Islet precursor cell (in vitro differentiated cells): ENCODE data around the gene SULF2.

ENCODE experiments used
- DNase-seq: peaks from one replicate; pipeline ENCODE4 v3.0.0-alpha.2; 2018

Gene SULF2

DNA sequence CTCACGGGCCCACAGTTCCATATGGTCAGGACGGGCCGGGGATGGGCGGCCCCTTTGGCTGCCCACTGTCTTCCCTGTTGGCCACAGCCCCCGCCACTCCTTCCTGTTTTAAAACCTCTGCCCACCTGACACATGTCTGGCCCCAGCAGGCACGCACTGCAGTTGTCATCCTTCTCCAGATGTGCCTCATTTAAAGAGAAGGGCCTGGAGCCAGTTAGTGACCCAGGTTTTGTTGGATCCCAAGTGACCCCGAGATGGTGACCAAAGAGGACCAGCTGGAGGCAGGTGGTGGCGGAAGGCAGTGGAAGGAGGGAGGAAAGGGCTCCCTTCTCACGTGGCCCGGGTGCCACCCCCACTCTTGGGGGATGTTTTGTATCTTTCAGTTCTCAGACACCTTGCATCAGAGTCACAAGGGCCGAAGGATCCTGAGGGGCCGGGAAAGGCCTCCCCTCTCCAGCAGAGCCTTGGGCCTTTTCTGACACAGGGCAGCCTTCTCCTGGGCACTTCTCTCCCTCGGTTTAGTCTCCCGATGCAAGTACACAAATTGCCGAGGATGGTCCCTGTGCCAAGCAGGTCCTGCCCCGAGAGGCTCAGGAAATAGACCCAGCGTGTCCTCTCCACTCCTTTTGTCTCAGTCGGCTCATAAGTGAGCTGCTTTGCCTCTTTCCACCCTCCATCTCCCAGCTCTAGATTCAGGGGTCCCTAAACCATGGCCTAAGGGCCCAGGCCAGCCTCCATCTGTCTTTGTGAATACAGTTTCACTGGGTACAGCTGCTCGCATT lies 117.6 kb downstream of the SULF2 start:
- DNase-seq = no peak

DNA sequence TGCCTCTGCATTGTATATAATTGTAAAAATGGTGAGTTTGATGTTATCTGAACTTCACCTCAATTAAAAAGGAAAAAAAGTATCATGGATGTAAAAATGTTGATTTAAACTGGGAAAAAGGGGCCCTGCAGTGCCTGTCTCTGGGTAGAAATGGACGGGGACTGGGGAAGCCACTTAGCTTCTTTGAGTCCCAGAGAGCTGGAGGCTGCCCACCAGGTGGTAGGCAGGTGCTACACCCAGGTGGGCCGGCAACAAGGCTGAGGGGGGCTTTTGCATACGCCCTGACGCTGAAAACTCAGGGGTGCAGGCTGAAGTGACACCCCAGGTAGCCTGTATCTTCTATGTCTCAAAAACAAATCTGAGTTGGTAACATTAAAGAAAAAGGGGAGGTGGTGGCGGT lies 118.2 kb downstream of the SULF2 start:
- DNase-seq = no peak

DNA sequence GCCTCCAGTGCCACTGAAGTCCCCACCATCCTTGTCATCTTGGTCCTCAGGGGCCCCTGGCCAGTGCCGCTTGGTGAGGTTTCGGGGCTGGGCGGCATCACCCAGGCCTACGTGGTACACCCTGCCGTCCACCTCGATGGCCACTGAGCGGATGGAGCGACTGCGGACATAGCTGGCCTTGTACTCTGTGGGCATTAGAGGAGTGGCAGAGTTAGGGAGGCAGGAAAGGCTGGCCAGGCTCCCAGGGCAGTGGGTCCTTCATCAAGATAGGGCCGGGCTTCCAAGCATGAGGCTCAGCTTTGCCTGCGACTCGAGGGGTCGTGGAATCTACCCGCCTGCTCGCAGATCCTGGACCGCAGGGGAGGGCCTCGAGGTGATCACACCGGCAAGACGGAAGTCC lies 119.0 kb downstream of the SULF2 start:
- DNase-seq = no peak

- peak; percentile 90 for DNase-seq
Observed at GRCh38 chr20:47665221-47665991, 119.9 kb downstream of the SULF2 start.

- no peak for DNase-seq
Observed at GRCh38 chr20:47664744-47665143, 120.5 kb downstream of the SULF2 start.

DNA sequence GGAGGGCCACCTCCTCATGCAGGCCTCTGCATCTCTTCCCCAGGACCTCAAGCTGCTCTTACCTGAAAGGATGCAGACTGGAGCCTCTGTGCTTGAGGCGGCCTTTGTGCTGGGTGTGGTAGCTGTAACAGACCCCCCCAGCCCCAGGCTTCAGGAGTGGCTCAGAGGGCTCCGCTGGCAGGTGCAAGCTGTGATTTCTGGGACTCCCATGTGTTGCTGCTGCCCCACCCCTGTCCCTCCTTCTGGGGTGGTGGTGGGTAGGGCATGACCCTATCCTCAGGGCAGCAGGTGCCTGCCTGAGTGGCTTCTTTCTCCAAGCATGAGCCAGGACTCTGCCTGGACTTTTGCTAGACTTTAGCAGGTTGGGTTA lies 121.2 kb downstream of the SULF2 start:
- DNase-seq = no peak

GRCh38 chr20:47663354-47664067 lies 121.8 kb downstream of the SULF2 start:
- DNase-seq = peak; percentile 95

GRCh38 chr20:47662483-47663353 lies 122.6 kb downstream of the SULF2 start:
- DNase-seq = no peak

GRCh38 chr20:47661714-47662113 lies 123.6 kb downstream of the SULF2 start:
- DNase-seq = no peak

DNA sequence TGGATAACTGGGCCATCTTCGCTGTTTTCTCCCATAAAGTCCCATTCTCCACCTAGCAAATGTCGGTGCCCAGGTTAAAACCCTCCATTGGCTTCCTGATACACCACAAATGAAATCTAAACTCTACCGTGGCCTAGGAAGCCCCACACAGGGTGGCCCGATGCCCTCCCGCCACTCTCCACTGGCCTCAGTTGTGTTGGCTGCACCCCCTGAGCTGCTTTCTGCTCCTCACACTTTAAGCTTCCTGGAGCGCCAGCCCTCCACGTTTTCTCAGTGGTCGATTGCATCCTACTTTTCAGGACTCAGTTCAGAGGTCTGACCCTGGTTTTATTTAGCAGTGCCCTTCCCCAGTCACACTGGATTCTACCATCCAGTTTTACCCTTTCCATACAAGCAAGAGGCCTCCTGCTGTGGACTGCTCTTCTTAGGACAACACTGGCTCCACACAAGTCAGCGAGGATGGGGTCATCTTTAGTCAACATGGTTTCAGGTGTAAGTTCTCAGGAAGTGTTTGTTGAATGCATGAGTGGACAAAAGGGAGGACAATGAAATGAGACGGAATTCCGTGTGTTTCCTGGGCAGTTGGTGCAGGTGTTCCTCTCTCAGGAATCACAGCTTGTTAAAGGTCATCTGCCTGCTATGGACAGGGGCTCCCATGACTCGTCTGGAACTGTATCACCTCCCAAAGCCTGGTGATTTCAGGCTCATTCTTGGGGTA lies 124.1 kb downstream of the SULF2 start:
- no peak for DNase-seq

DNA sequence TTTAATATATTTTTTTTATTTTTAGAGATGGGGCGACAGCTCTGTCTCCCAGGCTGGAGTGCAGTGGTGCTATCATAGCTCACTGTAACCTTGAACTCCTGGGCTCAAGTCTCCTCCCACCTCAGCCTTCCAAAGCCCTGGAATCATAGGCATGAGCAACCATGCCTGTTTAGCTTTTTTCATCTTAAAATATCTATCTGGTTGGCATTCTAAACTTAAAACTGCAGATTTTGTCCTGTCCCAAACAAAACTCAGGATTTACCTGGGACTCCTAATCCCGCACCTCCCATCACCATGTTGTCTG lies 124.7 kb downstream of the SULF2 start:
- no peak for DNase-seq

GRCh38 chr20:47659904-47660601 lies 125.2 kb downstream of the SULF2 start:
- no peak for DNase-seq

DNA sequence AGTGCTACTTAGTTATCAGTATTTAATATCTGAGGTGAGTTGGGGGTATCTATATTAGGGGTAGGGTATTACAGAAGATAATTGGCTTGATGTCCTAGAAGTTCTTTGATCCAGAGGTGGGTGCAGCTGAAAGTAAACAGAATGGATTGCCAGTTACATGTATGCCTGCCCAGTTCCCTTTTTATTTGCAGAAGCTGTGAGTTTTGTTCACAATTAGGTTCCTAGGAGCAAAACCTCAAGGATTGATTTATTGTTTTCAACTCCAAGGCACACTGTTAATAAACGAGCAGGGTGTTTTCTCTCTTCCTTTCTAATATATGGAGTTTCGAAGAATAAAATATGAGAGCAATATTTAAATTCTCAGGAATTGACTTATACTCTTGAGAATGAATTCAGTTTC lies 129.0 kb downstream of the SULF2 start:
- no peak for DNase-seq

DNA sequence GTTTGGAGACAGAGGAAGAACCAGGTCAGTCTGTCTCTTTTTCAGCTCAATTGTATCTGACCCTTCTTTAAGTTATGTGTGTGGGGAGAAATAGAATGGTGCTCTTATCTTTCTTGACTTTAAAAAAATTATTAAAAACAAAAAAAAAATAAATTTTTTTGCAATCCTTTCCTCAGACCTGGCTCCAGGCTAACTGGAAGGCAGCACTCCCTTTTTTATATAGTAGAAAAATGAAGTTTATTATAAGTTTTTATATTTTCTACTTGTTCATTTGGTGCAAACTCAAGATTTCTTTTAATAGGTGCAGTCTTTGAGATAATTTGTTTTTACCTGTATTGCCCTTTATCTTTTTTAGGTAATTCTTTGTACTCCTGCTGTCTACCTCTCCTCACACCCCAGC lies 129.6 kb downstream of the SULF2 start:
- no peak for DNase-seq

GRCh38 chr20:47654370-47654769 lies 130.9 kb downstream of the SULF2 start:
- DNase-seq = no peak

GRCh38 chr20:47653869-47654268 lies 131.4 kb downstream of the SULF2 start:
- no peak for DNase-seq

- no peak for DNase-seq
Observed at GRCh38 chr20:47652794-47653193, 132.5 kb downstream of the SULF2 start.

DNA sequence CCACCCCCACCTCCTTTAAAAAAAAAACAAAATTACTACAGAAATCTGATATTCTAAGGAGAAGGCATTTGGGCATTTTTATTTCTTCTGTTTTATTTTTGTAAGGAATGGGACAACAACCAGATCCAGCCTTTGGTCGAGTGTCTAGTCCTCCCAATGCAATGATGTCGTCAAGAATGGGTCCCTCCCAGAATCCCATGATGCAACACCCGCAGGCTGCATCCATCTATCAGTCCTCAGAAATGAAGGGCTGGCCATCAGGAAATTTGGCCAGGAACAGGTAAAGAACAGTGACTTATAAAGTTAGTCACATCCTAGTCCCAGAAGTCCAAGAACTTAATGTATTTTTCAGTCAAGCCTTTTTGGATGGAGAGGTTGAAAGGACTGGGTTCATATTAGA lies 133.0 kb downstream of the SULF2 start:
- DNase-seq = no peak

DNA sequence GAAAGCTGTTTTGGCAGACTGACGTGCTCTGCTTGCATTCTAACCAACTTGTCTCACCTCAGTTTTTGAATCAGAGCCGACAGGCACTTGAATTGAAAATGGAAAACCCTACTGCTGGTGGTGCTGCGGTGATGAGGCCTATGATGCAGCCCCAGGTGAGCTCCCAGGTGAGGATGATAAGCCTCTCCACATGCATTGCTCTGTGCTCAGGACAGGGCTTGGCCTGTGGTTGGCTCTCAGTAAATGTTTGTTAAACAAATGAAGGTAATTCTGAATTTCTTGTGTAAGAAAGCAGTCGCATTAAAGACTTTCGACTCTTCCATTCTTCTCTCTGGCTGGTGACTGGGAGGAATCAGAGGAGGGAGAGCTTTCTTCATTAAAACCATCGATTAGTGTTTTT lies 136.3 kb downstream of the SULF2 start:
- DNase-seq = no peak

DNA sequence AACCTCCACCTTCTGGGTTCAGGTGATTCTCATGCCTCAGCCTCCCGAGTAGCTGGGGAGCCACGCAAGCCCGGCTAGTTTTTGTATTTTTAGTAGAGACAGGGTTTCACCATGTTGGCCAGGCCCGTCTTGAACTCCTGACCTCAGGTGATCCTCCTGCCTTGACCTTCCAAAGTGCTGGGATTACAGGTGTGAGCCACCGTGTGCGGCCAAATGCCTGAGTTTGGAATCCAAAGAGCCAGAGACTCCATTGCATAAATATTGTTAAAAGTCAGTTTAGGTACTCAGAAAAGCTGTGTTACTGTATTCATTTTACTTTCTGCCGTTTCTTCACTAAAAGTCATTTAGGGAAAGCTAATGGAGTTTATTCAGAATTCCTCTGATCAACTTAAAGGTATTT lies 137.3 kb downstream of the SULF2 start:
- DNase-seq = no peak

DNA sequence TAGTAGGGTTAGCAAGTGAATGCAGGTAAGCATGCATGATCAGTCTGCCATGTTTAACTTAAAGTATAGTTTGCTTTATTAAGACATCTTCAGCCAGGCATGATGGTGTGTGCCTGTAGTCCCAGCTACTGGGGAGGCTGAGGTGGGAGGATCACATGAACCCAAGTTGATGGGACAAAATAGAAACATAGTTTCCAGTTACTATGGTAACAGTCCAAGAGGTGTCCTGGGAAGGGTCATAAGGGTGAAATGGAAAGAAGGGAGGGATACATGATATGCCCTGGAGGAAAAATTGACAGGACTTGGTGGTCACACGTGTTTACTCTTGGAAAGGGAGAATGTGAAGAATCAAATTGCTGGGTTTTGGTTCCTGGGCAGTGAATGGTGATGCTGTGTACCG lies 139.6 kb downstream of the SULF2 start:
- no peak for DNase-seq

DNA sequence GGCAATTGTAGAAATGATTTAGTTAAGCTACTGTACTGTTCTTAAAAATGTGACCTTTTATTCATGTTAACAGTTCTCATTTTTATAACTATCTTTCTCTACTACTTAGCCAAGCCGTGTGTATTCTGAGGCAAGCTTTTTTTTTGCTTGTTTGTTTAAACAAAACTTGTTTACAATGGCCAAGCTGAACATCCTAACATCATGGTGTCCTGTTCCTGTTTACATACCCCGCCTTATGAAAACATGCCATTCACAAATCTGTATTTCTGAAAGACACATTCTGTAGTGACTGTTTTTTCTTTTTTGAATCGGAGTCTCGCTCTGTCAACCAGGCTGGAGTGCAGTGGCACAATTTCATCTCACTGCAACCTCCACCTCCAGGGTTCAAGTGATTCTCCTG lies 142.7 kb downstream of the SULF2 start:
- no peak for DNase-seq
